HepG2 (cell line): ENCODE data around the gene EPO. TPM values are rescaled to one million over a fixed set of nuclear protein-coding genes. Genes with fewer than 3 reads are reported as not detected.

Experiments used
- ELF3 ChIP-seq: IDR thresholded peaks from 2 replicates; pipeline ENCODE4 v1.6.1; 2016; ENCODE audit warnings: missing genetic modification reagents, missing compliant biosample characterization
- GTF3A ChIP-seq: sonication (generic); formaldehyde crosslinking; conservative IDR thresholded peaks from 2 replicates; pipeline ENCODE4 v1.4.0; 2020; ENCODE audit warnings: mild to moderate bottlenecking, missing genetic modification reagents
- KAT8 ChIP-seq: IDR thresholded peaks from 2 replicates; pipeline ENCODE4 v1.6.1; 2016; ENCODE audit warnings: missing genetic modification reagents, missing compliant biosample characterization
- NCOA1 ChIP-seq: sonication (generic); formaldehyde crosslinking; IDR thresholded peaks from 2 replicates; pipeline ENCODE4 v1.9.0; 2021; ENCODE audit warnings: missing genetic modification reagents
- PRMT3 ChIP-seq: sonication (generic); formaldehyde crosslinking; IDR thresholded peaks from 2 replicates; pipeline ENCODE4 v1.8.1; 2022; ENCODE audit warnings: low read depth, mild to moderate bottlenecking, moderate library complexity, missing genetic modification reagents, borderline replicate concordance
- THYN1 ChIP-seq: sonication (generic); formaldehyde crosslinking; IDR thresholded peaks from 2 replicates; pipeline ENCODE4 v1.8.1; 2023; ENCODE audit warnings: low read depth, mild to moderate bottlenecking, moderate library complexity, missing genetic modification reagents, borderline replicate concordance
- ZNF263 ChIP-seq: sonication (generic); formaldehyde crosslinking; IDR thresholded peaks from 2 replicates; pipeline ENCODE4 v1.4.0; 2020; ENCODE audit warnings: missing genetic modification reagents
- polyA plus RNA-seq, 8 experiments: library from polyadenylated mRNA; depleted of rRNA in 3 of 8; stranded (reverse) in 7 of 8; unstranded in 1 of 8; fragments of >200 nt; fragmentation: Illumina TruSeq in 4 of 8; extraction: Trizol in 4 of 8; gene quantifications; 2 replicates each; pipeline versions ENCODE4 v1.2.1 to v1.2.3, GENCODE V29; 2011 to 2016; ENCODE audit warnings: low read depth in 4 of 8, missing spikeins in 1 of 8, mixed read lengths in 1 of 8; ENCODE audit not compliant: insufficient read depth in 1 of 8
- total RNA-seq, 5 experiments: library from RNA; depleted of rRNA; stranded (reverse); fragments of >200 nt; fragmentation: Illumina TruSeq; extraction: Trizol; gene quantifications; 2 replicates each; pipeline ENCODE4 v1.2.3, GENCODE V29; 2016; ENCODE audit warnings: low read depth in 1 of 5
- TF ChIP-seq, protein P1 (sequence below): IDR thresholded peaks from 2 replicates; pipeline ENCODE4 v1.6.1; 2016; ENCODE audit warnings: low read depth
- TF ChIP-seq, protein P2 (sequence below): sonication (generic); formaldehyde crosslinking; IDR thresholded peaks from 2 replicates; pipeline ENCODE4 v1.9.0; 2022; ENCODE audit warnings: missing genetic modification reagents, mild to moderate bottlenecking, borderline replicate concordance
- TF ChIP-seq, protein P3 (sequence below), 2 experiments: sonication (generic) in 1 of 2; formaldehyde crosslinking in 1 of 2; IDR thresholded peaks; 2 replicates each; pipeline versions ENCODE4 v1.5.1 to v1.6.1; 2011 to 2020; ENCODE audit warnings: borderline replicate concordance in 1 of 2, low read depth in 1 of 2, low read length in 1 of 2, mild to moderate bottlenecking in 1 of 2, missing genetic modification reagents in 1 of 2, moderate library complexity in 1 of 2
- TF ChIP-seq, protein P4 (sequence below): sonication (generic); formaldehyde crosslinking; IDR thresholded peaks from 2 replicates; pipeline ENCODE4 v1.8.0; 2022; ENCODE audit warnings: missing genetic modification reagents, mild to moderate bottlenecking, moderate library complexity, borderline replicate concordance
- TF ChIP-seq, protein P5 (sequence below): sonication (generic); formaldehyde crosslinking; conservative IDR thresholded peaks from 2 replicates; pipeline ENCODE4 v1.4.0; 2020; ENCODE audit warnings: missing genetic modification reagents
- TF ChIP-seq, protein P6 (sequence below): sonication (generic); formaldehyde crosslinking; IDR thresholded peaks from 2 replicates; pipeline ENCODE4 v1.4.0; 2020; ENCODE audit warnings: mild to moderate bottlenecking, missing genetic modification reagents

EPO gene
- total and polyA plus RNA-seq, 2 of the 13 experiments (the other 11 are each of a cell fraction or from before 2014, with no cell fraction given) = 10.3 to 25.7 TPM

DNA sequence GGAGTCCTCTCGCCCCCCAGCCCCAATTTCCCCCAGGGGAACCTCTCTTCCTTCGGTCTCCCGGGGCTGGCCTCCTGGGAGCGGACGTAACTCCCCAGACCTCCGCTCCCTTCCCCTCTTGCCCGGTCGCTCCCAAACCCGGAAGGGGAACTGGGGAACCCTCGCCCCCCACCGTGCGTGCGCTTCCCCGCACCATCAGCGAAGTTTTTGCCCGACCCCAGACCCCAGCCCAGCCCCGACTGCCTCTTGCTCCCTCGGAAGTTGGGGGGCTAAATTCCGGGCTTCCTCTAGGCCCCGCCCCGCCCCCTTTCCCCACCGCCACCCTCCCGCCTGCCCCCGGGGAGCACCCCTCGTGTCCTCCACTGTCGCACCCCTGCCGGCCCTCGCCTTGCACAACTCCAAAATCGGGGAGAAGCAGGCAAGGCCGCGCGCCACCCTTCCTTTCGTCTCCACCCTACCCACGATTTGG, 46.3 kb upstream of the EPO start (continued):
- TF ChIP-seq PRMT3 (CRISPR knock-in tag) (no peak), NCOA1 (CRISPR knock-in tag) (no peak), ELF3 (CRISPR knock-in tag) (no peak), KAT8 (CRISPR knock-in tag) (no peak), THYN1 (CRISPR knock-in tag) (no peak), GTF3A (no peak), ZNF263 (CRISPR knock-in tag) (peak; percentile 52; the same call in 1 of the 2 replicates)
- TF ChIP-seq, protein P1, sequence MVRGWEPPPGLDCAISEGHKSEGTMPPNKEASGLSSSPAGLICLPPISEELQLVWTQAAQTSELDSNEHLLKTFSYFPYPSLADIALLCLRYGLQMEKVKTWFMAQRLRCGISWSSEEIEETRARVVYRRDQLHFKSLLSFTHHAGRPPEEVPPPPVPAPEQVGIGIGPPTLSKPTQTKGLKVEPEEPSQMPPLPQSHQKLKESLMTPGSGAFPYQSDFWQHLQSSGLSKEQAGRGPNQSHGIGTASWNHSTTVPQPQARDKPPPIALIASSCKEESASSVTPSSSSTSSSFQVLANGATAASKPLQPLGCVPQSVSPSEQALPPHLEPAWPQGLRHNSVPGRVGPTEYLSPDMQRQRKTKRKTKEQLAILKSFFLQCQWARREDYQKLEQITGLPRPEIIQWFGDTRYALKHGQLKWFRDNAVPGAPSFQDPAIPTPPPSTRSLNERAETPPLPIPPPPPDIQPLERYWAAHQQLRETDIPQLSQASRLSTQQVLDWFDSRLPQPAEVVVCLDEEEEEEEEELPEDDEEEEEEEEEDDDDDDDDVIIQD (CRISPR knock-in tag) = no peak
- TF ChIP-seq, protein P2, sequence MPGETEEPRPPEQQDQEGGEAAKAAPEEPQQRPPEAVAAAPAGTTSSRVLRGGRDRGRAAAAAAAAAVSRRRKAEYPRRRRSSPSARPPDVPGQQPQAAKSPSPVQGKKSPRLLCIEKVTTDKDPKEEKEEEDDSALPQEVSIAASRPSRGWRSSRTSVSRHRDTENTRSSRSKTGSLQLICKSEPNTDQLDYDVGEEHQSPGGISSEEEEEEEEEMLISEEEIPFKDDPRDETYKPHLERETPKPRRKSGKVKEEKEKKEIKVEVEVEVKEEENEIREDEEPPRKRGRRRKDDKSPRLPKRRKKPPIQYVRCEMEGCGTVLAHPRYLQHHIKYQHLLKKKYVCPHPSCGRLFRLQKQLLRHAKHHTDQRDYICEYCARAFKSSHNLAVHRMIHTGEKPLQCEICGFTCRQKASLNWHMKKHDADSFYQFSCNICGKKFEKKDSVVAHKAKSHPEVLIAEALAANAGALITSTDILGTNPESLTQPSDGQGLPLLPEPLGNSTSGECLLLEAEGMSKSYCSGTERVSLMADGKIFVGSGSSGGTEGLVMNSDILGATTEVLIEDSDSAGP (CRISPR knock-in tag) = no peak
- TF ChIP-seq, protein P3, sequence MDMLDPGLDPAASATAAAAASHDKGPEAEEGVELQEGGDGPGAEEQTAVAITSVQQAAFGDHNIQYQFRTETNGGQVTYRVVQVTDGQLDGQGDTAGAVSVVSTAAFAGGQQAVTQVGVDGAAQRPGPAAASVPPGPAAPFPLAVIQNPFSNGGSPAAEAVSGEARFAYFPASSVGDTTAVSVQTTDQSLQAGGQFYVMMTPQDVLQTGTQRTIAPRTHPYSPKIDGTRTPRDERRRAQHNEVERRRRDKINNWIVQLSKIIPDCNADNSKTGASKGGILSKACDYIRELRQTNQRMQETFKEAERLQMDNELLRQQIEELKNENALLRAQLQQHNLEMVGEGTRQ (IDR thresholded peaks at IDR 0.05; ENCODE audit: low read depth, low read length) = no peak
- TF ChIP-seq, protein P3 (CRISPR knock-in tag; IDR thresholded peaks at IDR 0.05; ENCODE audit: borderline replicate concordance) = no peak
- TF ChIP-seq, protein P4, sequence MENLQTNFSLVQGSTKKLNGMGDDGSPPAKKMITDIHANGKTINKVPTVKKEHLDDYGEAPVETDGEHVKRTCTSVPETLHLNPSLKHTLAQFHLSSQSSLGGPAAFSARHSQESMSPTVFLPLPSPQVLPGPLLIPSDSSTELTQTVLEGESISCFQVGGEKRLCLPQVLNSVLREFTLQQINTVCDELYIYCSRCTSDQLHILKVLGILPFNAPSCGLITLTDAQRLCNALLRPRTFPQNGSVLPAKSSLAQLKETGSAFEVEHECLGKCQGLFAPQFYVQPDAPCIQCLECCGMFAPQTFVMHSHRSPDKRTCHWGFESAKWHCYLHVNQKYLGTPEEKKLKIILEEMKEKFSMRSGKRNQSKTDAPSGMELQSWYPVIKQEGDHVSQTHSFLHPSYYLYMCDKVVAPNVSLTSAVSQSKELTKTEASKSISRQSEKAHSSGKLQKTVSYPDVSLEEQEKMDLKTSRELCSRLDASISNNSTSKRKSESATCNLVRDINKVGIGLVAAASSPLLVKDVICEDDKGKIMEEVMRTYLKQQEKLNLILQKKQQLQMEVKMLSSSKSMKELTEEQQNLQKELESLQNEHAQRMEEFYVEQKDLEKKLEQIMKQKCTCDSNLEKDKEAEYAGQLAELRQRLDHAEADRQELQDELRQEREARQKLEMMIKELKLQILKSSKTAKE (CRISPR knock-in tag) = 0 out of 2 replicates have a peak, but pooled peaks have one; percentile 3
- TF ChIP-seq, protein P5, sequence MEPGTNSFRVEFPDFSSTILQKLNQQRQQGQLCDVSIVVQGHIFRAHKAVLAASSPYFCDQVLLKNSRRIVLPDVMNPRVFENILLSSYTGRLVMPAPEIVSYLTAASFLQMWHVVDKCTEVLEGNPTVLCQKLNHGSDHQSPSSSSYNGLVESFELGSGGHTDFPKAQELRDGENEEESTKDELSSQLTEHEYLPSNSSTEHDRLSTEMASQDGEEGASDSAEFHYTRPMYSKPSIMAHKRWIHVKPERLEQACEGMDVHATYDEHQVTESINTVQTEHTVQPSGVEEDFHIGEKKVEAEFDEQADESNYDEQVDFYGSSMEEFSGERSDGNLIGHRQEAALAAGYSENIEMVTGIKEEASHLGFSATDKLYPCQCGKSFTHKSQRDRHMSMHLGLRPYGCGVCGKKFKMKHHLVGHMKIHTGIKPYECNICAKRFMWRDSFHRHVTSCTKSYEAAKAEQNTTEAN = no peak
- TF ChIP-seq, protein P6, sequence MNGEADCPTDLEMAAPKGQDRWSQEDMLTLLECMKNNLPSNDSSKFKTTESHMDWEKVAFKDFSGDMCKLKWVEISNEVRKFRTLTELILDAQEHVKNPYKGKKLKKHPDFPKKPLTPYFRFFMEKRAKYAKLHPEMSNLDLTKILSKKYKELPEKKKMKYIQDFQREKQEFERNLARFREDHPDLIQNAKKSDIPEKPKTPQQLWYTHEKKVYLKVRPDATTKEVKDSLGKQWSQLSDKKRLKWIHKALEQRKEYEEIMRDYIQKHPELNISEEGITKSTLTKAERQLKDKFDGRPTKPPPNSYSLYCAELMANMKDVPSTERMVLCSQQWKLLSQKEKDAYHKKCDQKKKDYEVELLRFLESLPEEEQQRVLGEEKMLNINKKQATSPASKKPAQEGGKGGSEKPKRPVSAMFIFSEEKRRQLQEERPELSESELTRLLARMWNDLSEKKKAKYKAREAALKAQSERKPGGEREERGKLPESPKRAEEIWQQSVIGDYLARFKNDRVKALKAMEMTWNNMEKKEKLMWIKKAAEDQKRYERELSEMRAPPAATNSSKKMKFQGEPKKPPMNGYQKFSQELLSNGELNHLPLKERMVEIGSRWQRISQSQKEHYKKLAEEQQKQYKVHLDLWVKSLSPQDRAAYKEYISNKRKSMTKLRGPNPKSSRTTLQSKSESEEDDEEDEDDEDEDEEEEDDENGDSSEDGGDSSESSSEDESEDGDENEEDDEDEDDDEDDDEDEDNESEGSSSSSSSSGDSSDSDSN (CRISPR knock-in tag) = peak; percentile 4; the same call in 1 of the 2 replicates
